ENCODE measurements around the gene CANX. TPM values are rescaled to one million over a fixed set of nuclear protein-coding genes. Genes with fewer than 3 reads are reported as not detected.
A peak's percentile ranks its signal among the peaks of the same experiment; 100 is the strongest.

The CANX gene
- total RNA-seq, 2 donors from 2014 or later = 389 to 615 TPM

GRCh38 chr5:179768326-179769085 lies 69.7 kb downstream of the CANX start:
- no peak overlapping the region for H3K4me3 Mint-ChIP-seq
- H3K27me3 Mint-ChIP-seq (ENCODE audit: insufficient read depth) = no peaks in the 10 kb centered on the region
- WGBS, 2 experiments (ENCODE audit: insufficient coverage in 1 of 2, insufficient read length in 1 of 2) = 92 to 98% methylated on average over 17 to 18 of the region's 18 CpGs
- Histone ChIP-seq H3K27ac (ENCODE audit: low read depth, low read length) (no peak overlapping the region), H3K27me3 (ENCODE audit: control insufficient read depth, insufficient read depth, low read length, poor library complexity, severe bottlenecking) (no peaks in the 10 kb centered on the region), H3K36me3 (ENCODE audit: control insufficient read depth, insufficient read depth, low read length) (peaks cover 65% of the 10 kb centered on the region), H3K4me1 (ENCODE audit: control insufficient read depth, insufficient read depth, low read length) (peaks cover 7% of the 10 kb centered on the region), H3K9ac (ENCODE audit: extremely low read depth, low read length, poor library complexity, severe bottlenecking) (no peak overlapping the region), H3K4me3 (ENCODE audit: low read length) (no peak overlapping the region), H3K9me3 (ENCODE audit: control insufficient read depth, low read length) (no peaks in the 10 kb centered on the region)
- no peaks in the 10 kb centered on the region for H3K9me3 Mint-ChIP-seq
- H3K4me1 Mint-ChIP-seq = peaks cover 28% of the 10 kb centered on the region
- peak; percentile 81 for DNase-seq
- H3K36me3 Mint-ChIP-seq (ENCODE audit: low read depth) = peaks cover 67% of the 10 kb centered on the region
- peak; percentile 70 for TF ChIP-seq CTCF (conservative IDR thresholded peaks at IDR 0.05)
- no peak overlapping the region for H3K27ac Mint-ChIP-seq

GRCh38 chr5:179769271-179769670 lies 70.5 kb downstream of the CANX start:
- DNase-seq = no peak
- Mint-ChIP-seq H3K27ac (no peak overlapping the region), H3K27me3 (ENCODE audit: insufficient read depth) (no peaks in the 10 kb centered on the region), H3K4me3 (no peak overlapping the region), H3K4me1 (peaks cover 23% of the 10 kb centered on the region), H3K36me3 (ENCODE audit: low read depth) (peaks cover 72% of the 10 kb centered on the region), H3K9me3 (no peaks in the 10 kb centered on the region)
- Histone ChIP-seq H3K9me3 (ENCODE audit: control insufficient read depth, low read length) (no peaks in the 10 kb centered on the region), H3K27ac (ENCODE audit: low read depth, low read length) (no peak overlapping the region), H3K27me3 (ENCODE audit: control insufficient read depth, insufficient read depth, low read length, poor library complexity, severe bottlenecking) (no peaks in the 10 kb centered on the region), H3K36me3 (ENCODE audit: control insufficient read depth, insufficient read depth, low read length) (peaks cover 70% of the 10 kb centered on the region), H3K4me1 (ENCODE audit: control insufficient read depth, insufficient read depth, low read length) (peaks cover 7% of the 10 kb centered on the region), H3K9ac (ENCODE audit: extremely low read depth, low read length, poor library complexity, severe bottlenecking) (no peak overlapping the region), H3K4me3 (ENCODE audit: low read length) (no peak overlapping the region)
- WGBS, 2 experiments (ENCODE audit: insufficient coverage in 1 of 2, insufficient read length in 1 of 2) = 96% methylated on average over 5 to 6 of the region's 6 CpGs
- no peak for TF ChIP-seq CTCF (conservative IDR thresholded peaks at IDR 0.05)

GRCh38 chr5:179769796-179770195 lies 71.0 kb downstream of the CANX start:
- H3K27ac ChIP-seq (ENCODE audit: low read depth, low read length) = no peak overlapping the region
- H3K9me3 Mint-ChIP-seq = no peaks in the 10 kb centered on the region

More at GRCh38 chr5:179769796-179770195, 71.0 kb downstream of the CANX start:
- Histone ChIP-seq H3K27me3 (ENCODE audit: control insufficient read depth, insufficient read depth, low read length, poor library complexity, severe bottlenecking) (no peaks in the 10 kb centered on the region), H3K9me3 (ENCODE audit: control insufficient read depth, low read length) (no peaks in the 10 kb centered on the region), H3K4me3 (ENCODE audit: low read length) (no peak overlapping the region), H3K36me3 (ENCODE audit: control insufficient read depth, insufficient read depth, low read length) (peaks cover 73% of the 10 kb centered on the region), H3K9ac (ENCODE audit: extremely low read depth, low read length, poor library complexity, severe bottlenecking) (no peak overlapping the region), H3K4me1 (ENCODE audit: control insufficient read depth, insufficient read depth, low read length) (peaks cover 7% of the 10 kb centered on the region)
- Mint-ChIP-seq H3K36me3 (ENCODE audit: low read depth) (peaks cover 74% of the 10 kb centered on the region), H3K4me1 (peaks cover 23% of the 10 kb centered on the region), H3K4me3 (no peak overlapping the region), H3K27me3 (ENCODE audit: insufficient read depth) (no peaks in the 10 kb centered on the region), H3K27ac (no peak overlapping the region)
- DNase-seq = no peak
- 93 to 96% methylated on average over 5 of the region's 5 CpGs for WGBS, 2 experiments (ENCODE audit: insufficient coverage in 1 of 2, insufficient read length in 1 of 2)
- no peak for TF ChIP-seq CTCF (conservative IDR thresholded peaks at IDR 0.05)

All from endodermal cell (in vitro differentiated cells).